WI38 (cell line): ENCODE data around the gene VWA8.

Source experiments
- H3K4me3 ChIP-seq: 2 replicates; pipeline ENCODE4 v1.5.1; 2011; ENCODE audit warnings: low read depth, mild to moderate bottlenecking, control low read depth, low read length
- TF ChIP-seq, protein P1 (sequence below): IDR thresholded peaks from 2 replicates; pipeline ENCODE4 v1.5.1; 2012; ENCODE audit warnings: low read depth, mild to moderate bottlenecking, control low read depth, low read length

The VWA8 gene

DNA sequence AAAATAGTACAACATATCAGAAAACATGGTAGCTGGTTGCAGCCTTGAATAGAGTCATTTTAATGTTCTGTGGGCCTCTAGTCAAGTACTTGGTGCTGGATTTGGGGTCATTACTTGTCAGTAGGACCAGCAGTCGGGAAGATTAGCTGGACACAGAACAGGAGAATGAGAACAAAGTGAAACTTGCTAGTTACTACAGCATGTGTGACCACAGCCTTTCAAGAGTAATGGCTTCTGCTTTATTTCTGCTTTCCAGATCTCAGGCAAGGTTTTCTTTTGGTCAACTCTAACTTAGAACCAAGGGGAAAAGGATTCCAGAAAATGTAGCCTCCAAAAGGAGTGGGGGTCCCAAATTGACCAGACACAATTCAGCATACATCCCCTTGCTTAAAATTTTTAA is 17.1 kb upstream of the VWA8 start:
- no peak overlapping the region for H3K4me3 ChIP-seq
- TF ChIP-seq, protein P1, sequence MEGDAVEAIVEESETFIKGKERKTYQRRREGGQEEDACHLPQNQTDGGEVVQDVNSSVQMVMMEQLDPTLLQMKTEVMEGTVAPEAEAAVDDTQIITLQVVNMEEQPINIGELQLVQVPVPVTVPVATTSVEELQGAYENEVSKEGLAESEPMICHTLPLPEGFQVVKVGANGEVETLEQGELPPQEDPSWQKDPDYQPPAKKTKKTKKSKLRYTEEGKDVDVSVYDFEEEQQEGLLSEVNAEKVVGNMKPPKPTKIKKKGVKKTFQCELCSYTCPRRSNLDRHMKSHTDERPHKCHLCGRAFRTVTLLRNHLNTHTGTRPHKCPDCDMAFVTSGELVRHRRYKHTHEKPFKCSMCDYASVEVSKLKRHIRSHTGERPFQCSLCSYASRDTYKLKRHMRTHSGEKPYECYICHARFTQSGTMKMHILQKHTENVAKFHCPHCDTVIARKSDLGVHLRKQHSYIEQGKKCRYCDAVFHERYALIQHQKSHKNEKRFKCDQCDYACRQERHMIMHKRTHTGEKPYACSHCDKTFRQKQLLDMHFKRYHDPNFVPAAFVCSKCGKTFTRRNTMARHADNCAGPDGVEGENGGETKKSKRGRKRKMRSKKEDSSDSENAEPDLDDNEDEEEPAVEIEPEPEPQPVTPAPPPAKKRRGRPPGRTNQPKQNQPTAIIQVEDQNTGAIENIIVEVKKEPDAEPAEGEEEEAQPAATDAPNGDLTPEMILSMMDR, result no peak

DNA sequence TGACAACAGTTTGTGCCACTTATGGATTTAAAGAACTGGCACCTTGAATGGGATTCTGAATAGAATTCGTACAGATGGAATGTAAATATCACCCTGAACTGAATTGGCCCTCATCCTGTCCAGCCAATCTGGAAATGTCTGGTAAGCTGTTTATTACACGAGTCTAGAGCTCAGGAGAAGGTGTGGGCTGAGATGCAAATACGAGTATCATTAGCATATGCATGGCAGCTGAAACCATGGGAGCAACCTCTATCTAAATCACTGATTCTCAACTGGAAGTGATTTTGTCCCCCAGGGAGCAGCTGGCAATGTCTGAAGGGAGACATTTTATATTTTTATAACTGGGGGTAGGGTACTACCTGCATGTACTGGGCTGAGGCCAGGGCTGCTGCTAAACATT is 15.6 kb upstream of the VWA8 start:
- TF ChIP-seq, protein P1, result no peak
- no peak overlapping the region for H3K4me3 ChIP-seq

DNA sequence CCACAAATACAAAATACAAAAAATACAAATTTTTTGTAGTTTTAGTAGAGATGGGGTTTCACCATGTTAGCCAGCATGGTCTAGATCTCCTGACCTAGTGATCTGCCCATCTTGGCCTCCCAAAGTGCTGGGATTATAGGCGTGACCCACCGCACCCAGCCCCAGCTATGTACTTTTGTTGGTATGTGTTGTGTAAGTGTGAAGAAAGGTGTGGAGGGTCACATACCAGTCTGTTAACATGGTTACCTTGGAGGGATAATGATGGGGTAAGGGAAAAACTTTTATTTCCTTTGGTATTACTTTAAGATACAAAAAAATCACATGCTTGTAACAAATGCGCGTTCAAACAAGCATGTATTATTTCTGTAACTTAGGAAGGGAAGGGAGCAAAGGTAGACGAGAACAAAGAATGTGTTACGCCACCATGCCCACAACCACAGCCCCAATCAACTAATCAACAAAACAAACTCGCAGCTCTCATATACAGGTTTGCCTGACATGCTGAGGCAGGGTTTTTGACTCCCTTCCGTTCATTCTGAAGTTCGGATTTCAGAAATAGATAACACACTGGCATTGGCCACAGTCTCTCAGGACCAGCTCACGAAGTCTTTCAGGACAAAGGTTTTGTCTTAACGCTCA is 13.5 kb upstream of the VWA8 start:
- no peak overlapping the region for H3K4me3 ChIP-seq
- TF ChIP-seq, protein P1, result no peak

DNA sequence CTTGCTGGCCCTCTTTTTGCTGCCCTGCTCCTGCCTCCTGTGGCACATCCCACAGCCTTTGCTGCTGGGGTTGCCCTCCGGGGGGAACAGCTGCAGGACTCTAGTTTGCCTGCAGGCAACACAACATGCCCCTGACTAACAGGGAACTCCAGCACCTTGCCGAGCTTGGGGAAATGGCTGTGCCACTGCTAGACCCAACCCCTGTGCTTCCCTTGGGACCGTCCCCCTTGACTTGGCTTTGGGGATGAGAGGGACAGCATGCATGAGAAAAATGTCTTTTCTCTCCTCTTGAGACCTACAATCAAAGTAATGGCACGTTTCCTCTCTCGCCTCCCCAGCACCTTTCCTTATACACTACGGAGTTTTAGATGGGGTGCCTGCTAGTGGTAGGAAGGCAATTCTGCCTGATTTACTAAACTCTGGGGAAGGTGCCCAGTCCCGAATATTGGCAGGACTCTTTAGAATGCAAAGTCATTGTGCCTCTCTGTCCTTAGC is 12.4 kb upstream of the VWA8 start:
- no peak overlapping the region for H3K4me3 ChIP-seq
- TF ChIP-seq, protein P1, result 0 out of 2 replicates have a peak, but pooled peaks have one; percentile 10

DNA sequence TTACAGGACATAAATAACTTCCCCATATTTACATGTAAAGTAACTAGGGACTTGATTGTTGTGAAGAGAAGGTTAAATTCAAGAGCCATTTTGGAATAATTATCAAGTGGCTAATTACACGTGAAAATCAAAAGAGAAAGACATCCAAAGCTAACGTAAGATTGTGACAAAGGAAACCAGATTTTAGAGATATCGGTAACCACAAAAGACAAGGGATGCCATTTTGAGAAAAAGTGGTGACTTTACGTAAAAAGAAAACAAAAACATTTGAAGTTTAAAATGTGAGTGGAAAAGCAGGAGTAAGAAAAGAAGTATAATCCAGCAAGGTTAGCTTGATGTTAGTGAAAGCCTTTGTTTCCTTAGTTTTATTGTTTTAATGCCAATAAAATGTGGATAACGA is 10.9 kb upstream of the VWA8 start:
- no peak overlapping the region for H3K4me3 ChIP-seq
- TF ChIP-seq, protein P1, result no peak

DNA sequence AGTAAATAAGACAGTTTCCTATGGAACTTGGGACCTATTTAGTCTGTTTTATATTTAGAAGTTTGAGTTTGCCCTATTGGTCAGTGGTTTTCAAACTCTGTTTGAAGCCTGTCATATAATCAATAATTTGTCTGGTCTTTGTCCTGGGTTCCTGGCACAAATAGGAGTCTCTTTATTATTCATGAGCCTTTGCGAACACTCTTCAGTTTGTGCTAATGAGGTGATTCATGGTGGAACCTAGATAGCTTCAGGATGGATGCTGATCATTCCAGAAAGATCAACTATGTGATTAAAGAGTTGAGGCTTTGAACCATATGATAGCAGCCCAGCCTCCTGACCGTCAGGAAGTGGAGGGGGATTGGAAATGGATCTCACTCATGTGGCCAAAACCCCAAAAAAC is 10.0 kb upstream of the VWA8 start:
- TF ChIP-seq, protein P1, result no peak
- no peak overlapping the region for H3K4me3 ChIP-seq

DNA sequence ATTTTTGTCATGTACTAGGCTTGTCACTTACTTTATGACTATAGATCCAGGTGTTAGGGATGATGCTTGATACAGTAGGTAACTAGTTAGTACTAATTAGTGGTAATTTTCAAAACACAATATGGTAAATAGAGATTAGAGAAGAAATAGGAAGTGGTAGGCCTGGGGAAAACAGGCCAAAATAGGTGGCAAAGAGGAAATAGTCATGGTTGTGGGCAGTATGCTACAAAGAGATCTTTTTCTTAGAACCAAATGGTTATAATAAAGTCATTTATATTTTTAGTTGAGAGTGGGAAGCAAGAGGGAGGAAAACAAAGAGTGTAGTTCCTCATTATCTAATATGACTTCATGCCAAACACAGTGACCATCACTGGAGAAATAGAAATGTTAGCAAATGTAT is 9.1 kb upstream of the VWA8 start:
- no peak overlapping the region for H3K4me3 ChIP-seq
- TF ChIP-seq, protein P1, result no peak
